GM21619 (cell line): ENCODE measurements around the gene CPLX1.
"Not testable (repeated sequence)": the region's sequence is repeated elsewhere in the genome, so short reads cannot be mapped to it uniquely, and the experiment has no call there.

Experiments used
- ATAC-seq: cut with Tn5 transposase; IDR thresholded peaks from one replicate; pipeline ENCODE4 v1.9.1; 2021; ENCODE audit not compliant: unreplicated experiment

CPLX1 gene

DNA sequence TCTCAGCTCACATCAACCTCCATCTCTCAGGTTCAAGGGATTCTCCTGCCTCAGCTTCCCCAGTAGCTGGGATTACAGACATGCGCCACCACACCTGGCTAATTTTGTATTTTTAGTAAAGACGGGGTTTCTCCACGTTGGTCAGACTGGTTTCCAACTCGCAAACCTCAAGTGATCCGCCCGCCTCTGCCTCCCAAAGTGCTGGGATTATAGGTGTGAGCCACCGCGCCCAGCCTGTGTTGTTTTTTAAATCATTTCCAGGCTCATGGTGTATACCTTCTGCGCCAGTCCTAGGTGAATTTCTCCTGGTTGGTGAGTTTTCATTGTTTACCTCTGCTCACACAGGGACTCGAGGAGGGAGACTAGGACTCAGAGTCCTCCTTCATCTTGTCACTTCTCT lies 45.7 kb downstream of the CPLX1 start:
- not testable (repeated sequence) for ATAC-seq

DNA sequence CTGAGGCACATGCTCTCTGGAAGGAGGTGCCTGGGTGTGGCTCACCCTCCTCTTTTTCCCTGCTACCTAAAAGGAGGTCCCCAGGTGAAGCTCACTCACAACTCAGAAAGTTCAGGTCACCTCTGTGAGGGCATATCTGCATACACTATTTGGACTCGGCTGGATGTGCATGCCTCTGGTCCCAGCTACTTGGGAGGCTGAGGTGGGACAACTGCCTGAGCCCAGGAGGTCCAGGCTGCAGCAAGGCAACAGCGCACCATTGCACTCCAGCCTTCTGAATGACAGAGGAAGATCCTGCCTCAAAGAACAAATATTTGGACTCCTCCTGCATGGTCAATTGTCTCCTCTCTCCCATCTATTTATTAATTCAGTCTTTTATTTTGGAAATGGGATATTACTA lies 46.4 kb downstream of the CPLX1 start:
- no peak for ATAC-seq

DNA sequence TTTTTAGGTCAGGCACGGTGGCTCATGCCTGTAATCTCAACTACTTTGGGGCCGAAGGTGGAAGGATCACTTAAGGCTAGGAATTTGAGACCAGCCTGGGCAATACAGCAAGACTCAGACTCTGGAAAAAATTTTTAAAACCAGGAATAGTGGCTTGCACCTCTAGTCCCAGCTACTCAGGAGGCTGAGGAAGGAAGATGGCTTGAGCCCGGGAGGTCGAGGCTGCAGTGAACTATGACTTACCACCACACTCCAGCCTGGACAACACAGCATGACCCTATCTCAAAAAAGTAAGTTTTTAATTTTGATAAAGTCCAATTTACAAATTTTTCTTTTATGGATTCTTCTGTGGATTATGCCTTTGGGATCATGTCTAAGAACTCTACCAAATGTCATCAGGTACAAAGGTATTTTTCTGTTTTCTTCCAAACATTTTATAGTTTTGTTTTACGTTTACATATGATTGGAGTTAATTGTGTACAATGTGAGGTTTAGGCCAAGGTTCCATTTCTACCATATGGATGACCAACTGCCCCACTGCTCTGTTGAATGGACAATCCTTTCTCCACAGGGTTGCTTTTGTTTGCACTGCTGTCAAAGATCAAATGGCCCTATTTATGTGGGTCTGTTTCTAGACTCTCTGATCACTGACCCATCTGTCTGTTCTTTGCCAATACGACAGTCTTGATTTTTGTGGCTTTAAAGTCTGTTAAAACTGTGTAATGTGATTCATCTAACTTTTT lies 48.2 kb downstream of the CPLX1 start:
- ATAC-seq: no peak

DNA sequence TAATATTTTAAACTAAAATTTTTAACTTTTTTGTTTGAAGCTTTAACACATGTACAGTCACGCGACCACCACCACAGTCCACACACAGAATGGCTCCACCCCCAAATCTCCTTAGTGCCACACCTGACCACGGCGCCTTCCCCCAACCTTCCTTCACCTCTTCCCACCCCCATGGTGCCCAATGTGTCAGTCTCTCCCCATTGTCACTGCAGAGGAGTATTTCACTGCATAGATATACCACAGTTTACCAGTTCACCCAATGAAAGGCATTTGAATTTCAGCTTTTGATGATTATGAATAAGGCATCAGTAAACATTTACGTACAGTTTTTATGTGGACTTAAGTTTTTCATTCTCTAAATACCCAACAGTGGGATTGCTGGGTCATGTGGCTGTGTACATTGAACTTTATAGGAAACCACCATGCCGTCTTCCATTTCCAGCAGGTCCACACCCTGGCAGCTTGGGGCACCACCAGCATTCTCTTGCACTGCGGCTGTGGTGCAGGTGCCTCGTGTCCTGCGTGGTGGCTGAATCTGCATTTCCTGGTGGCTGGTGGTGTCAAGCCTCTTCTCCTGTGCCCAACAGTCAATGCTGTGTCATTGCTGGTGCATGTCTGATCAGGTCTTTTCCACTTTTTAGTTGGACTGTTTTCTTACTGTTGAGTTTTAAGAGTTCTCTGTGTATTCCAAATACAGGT lies 49.0 kb downstream of the CPLX1 start:
- ATAC-seq: no peak

DNA sequence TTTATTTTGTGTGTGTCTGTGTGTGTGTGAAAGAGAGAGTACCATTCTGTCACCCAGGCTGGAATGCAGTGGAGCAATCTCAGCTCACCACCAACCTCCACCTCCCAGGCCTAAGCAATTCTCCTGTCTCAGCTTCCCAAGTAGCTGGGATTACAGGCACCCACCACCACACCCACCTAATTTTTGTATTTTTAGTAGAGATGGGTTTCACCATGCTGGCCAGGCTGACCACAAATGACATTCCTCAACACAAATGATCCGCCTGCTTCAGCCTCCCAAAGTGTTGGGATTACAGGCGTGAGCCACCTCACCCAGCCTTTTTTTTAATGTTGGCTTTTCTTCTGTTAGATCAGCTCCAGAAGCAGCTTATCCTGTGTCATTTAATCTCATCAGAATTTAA lies 50.4 kb downstream of the CPLX1 start:
- not testable (repeated sequence) for ATAC-seq

DNA sequence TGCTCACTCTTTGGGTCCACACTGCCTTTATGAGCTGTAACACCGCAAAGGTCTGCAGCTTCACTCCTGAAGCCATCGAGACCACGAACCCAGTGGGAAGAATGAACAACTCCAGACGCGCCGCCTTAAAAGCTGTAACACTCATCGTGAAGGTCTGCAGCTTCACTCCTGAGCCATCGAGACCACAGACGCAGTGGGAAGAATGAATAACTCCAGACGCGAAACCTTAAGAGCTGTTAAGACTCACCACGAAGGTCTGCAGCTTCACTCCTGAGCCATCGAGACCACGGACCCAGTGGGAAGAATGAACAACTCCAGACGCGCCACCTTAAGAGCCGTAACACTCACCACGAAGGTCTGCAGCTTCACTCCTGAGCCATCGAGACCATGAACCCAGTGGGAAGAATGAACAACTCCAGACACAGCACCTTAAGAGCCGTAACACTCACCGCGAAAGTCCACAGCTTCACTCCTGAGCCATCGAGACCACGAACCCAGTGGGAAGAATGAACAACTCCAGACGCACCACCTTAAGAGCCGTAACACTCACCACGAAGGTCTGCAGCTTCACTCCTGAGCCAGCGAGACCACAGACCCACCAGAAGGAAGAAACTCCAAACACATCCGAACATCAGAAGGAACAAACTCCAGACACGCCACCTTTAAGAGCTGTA lies 51.4 kb downstream of the CPLX1 start:
- not testable (repeated sequence) for ATAC-seq

GRCh38 chr4:773214-773613 lies 52.7 kb downstream of the CPLX1 start:
- ATAC-seq: no peak

DNA sequence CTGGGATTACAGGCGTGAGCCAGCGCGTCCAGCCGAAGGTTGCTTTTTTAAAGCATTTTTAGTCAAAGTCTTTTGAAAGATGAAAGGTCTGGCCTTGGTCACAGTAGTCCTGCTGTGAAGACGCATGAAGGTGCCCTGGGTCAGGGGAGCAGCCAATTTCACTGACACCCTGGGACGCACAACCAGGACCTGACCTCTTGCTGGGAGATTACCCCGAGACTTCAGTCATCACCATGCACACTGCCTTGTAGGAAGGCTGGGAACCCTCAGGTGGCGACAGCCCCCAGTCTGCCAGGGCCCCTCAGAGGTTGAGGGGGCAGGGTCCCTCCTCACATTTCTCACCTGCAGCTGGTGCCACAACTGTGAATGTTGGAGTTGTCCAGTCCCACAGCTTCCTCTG lies 53.2 kb downstream of the CPLX1 start:
- ATAC-seq: no peak

- no peak for ATAC-seq
Measured at GRCh38 chr4:772118-772517, 53.8 kb downstream of the CPLX1 start.

DNA sequence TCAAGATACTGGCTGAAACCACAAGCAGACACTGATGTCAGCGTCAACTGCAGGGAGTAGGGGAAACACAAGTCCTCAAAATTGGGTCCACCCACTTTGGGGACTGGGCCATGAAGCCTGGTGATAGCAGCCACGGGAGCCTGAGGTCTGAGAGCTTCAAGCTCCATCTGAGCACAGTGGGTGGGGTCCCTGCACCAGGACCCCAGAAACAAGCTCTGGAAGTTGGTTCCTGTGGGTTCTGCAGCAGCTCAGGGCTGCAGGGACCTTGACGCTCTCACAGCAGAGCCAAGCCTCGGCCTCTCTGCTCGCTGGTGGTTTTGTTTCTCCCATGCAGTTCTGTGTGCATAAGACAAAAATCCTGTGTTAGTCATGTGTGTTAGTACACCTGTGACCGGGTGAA lies 54.5 kb downstream of the CPLX1 start:
- no peak for ATAC-seq

DNA sequence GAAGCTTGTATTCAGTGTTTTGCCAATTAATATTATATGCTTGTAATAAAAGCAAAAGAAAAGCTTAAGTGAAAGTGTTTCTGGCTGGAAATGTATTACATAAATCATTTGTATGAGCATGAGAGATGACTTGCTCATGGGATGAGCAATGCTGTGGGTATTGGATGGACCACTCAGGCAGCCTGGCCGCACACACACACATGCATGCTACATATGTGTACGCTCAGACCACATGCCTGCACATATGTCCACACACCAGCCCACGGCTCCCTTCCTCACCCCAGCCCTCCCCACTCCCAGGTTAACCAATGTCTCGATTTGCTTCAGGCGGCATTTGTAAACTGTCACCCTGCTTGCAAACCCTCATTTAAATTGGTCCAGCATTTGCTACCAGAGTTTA lies 55.9 kb downstream of the CPLX1 start:
- ATAC-seq: no peak

DNA sequence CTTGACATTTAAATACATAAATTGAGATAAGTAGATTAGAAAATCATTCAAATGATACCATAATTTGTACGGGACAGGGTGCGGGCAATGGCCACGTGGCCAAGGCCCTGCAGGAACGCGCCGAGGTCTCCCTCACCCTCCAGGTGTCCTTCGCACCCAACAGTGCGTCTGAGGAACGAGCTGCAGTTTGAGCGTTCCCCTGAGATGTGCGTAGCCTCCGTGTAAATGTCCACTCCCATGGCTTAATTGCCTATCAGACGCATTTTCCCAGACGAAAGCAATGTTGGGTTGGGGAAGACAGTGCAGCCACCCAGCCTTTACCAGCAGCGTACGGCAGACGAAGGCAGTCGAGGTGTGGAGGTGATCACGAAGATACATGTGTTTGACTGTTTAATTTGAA lies 56.4 kb downstream of the CPLX1 start:
- ATAC-seq: no peak

- ATAC-seq: no peak
Measured at GRCh38 chr4:768995-769394, 56.9 kb downstream of the CPLX1 start.

GRCh38 chr4:768076-768475 lies 57.9 kb downstream of the CPLX1 start:
- ATAC-seq: no peak

DNA sequence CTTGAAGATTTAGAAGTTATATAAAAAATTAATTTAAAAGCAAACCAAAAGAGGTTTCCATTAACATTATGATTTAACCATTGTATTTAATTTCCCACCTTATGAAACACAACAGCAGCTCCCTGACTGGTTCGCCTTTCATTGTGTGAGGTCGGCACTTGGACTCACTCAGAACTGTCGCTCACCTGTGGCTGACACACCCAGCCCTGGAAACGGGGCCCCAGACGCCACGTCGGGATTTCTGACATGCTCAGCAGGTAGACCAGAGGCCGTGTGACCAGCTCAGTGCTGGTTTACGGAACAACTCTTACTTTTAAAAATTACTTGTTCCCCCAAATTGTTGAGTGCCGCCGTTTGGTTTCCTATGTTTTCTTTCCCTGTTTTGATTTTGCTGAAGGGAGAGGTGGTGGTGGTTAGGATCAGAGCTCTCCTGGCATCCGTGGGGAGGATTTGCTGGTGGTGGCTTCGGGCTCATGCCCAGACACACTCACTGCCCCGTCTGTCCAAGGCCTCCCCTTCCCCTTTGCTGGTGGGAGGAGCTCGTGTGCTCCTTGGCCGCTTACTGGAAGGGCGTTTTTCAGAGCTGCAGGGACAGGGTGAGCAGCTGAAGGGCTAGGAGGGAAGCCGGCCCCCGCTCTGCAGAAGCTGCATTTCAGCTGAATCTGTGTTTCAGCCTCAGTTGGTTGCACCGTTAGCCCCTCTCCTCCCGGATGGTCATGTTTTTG lies 59.2 kb downstream of the CPLX1 start:
- no peak for ATAC-seq

DNA sequence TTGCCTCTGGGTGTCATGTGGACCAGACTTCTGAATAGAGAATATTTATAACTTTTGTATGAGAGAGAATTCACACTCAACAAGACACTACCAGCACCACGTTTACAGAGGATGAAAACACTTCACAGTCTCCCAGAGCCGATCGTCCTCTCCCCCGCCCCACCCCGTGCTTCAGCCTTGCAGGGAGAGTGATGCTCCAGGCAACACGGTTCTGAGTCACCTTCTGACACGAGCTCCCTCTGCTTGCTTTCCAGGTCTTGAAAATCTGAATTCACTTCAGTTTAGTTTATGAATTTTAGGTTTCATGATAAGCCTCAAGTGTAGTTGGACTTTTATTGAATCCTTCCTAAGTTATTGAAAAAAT lies 59.8 kb downstream of the CPLX1 start:
- no peak for ATAC-seq

DNA sequence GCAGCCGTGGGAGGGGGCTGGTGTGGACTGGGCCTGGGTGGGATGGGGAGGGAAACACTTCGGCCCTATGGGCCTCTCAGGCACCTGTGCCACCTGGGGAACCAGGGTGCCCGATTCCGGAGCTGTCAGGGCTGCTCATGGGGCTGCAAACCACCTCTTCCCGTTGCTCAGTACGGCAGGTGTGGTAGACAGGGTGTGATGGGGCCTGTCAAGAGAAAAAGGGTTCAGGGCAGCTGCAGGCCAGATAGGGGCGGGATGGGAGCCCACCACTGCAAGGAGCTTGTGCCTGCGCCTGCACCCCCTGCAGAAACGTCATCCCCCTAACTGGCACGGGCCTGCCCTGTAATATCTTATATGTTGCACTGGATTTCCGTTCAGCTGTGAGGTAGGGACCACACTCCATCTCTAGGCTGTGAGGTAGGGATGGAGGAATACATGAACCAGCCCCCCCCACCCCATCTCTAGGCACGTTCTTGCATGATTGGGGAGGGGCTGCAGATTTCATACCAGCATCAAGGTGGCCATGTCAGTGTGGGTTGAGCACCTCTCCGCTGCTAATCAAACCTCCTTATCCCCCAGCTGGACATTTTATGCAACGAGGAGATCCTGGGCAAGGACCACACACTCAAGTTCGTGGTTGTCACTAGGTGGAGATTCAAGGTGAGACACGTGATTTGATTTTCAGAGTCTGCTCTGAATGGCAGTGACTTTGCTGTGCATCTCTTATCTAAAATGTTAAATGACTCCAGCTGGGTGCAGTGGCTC lies 61.3 kb downstream of the CPLX1 start:
- ATAC-seq: no peak

GRCh38 chr4:763922-764321 lies 62.0 kb downstream of the CPLX1 start:
- ATAC-seq: no peak

DNA sequence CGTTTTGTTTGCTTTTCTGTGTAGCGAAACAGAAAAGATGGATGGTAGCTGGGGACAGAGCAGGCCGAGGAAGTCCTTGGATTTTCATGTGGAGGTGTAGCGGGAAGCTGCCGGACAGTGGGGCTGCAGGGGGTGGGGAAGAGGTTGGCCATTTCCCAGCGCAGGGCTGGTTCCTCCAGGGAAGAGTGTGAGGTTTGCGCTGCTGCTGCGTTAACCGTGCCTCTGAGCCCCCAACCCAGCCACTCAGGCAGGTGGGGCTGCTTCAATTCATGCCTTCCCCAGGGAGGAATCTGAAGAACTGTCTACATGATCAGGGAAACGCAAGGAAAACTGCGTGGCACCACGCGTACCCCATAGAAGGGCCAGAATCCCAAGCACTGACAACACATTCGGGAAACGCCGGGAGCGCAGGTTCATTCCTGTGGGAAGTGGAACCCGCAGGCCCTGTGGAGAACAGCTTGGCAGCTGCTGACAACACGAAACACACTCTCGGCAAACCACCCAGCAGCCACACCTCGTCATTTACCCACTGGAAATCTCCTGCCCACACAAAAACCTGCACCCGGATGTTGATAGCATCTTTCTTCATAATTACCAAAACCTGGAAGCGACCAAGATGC lies 62.6 kb downstream of the CPLX1 start:
- no peak for ATAC-seq
